DND-41 (cell line): Measurements from ENCODE around the gene APC.

Experiments used
- CTCF ChIP-seq: IDR thresholded peaks from 2 replicates; pipeline ENCODE4 v1.5.1; 2012; ENCODE audit warnings: borderline replicate concordance, low read length, moderate library complexity, mild to moderate bottlenecking; ENCODE audit not compliant: poor library complexity, severe bottlenecking; ENCODE audit errors: extremely low read depth
- EZH2 ChIP-seq: IDR thresholded peaks from 3 replicates; pipeline ENCODE4 v1.6.1; 2012; ENCODE audit warnings: borderline replicate concordance, low read depth, mild to moderate bottlenecking, moderate library complexity, low read length, inconsistent platforms; ENCODE audit not compliant: severe bottlenecking

DNA sequence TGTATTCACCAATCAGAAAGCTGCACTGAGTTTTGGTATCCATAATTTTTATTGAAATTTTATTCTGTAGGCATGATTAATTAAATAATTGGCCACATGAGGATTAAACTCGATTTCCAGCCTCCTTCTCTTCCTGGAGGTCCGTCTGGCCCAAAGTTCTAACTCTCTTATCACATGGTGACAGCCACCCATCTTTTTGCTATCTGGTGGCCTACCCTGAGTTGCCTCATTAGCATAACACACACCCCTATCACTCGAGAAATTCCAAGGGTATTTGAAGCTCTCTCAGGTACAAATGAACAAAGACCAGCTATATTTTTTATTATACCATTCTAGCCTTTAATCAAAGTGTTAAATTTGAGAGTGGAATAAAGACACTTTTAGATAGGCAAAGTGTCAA is 57.7 kb downstream of the APC start:
- TF ChIP-seq CTCF (no peak), EZH2 (no peak)
